NCI-H1436 (cell line): ENCODE measurements around the gene SARDH.

ENCODE experiments used
- DNase-seq: peaks from one replicate; lab custom pipeline; 2025; lab: John Stamatoyannopoulos, UW

SARDH gene

GRCh38 chr9:133701981-133702797 is 36.0 kb downstream of the SARDH start:
- DNase-seq, result no peak

- no peak for DNase-seq
Observed at GRCh38 chr9:133701321-133701980, 36.7 kb downstream of the SARDH start.

- no peak for DNase-seq
Observed at GRCh38 chr9:133700819-133701320, 37.3 kb downstream of the SARDH start.

- no peak for DNase-seq
Observed at GRCh38 chr9:133699546-133699945, 38.6 kb downstream of the SARDH start.

- DNase-seq, result no peak
Observed at GRCh38 chr9:133696071-133696472, 42.1 kb downstream of the SARDH start.

GRCh38 chr9:133694686-133695085 is 43.5 kb downstream of the SARDH start:
- DNase-seq, result no peak

GRCh38 chr9:133693703-133694529 is 44.2 kb downstream of the SARDH start:
- no peak for DNase-seq

GRCh38 chr9:133693116-133693515 is 45.0 kb downstream of the SARDH start:
- DNase-seq, result no peak

GRCh38 chr9:133692364-133692985 is 45.7 kb downstream of the SARDH start:
- DNase-seq, result no peak

GRCh38 chr9:133691626-133692363 is 46.4 kb downstream of the SARDH start:
- DNase-seq, result no peak

- no peak for DNase-seq
Observed at GRCh38 chr9:133691191-133691590, 47.0 kb downstream of the SARDH start.

GRCh38 chr9:133690081-133690561 is 48.0 kb downstream of the SARDH start:
- DNase-seq, result no peak

GRCh38 chr9:133689151-133689763 is 48.9 kb downstream of the SARDH start:
- no peak for DNase-seq

GRCh38 chr9:133687856-133688761 is 50.0 kb downstream of the SARDH start:
- no peak for DNase-seq

GRCh38 chr9:133686642-133687575 is 51.2 kb downstream of the SARDH start:
- no peak for DNase-seq

GRCh38 chr9:133685653-133686609 is 52.2 kb downstream of the SARDH start:
- DNase-seq, result no peak

GRCh38 chr9:133684936-133685361 is 53.2 kb downstream of the SARDH start:
- no peak for DNase-seq
